Measurements from ENCODE around the gene RELL2. TPM values are rescaled to one million over a fixed set of nuclear protein-coding genes. Genes with fewer than 3 reads are reported as not detected.

Gene RELL2
- total RNA-seq, 2 experiments from 2014 or later, result 31.4 to 35.6 TPM

- H3K4me3 Mint-ChIP-seq, result no peak overlapping the region
- ATAC-seq (no peak), DNase-seq (no peak)
- no peaks in the 10 kb centered on the region for H3K36me3 Mint-ChIP-seq (ENCODE audit: low read depth)
- POLR2A ChIA-PET, result interaction anchor here (0.6 kb wide), 1 partner anchor 64 kb away, joined by 3 read pairs; no protein-coding TSS in a partner anchor
- TF ChIP-seq, protein P1, sequence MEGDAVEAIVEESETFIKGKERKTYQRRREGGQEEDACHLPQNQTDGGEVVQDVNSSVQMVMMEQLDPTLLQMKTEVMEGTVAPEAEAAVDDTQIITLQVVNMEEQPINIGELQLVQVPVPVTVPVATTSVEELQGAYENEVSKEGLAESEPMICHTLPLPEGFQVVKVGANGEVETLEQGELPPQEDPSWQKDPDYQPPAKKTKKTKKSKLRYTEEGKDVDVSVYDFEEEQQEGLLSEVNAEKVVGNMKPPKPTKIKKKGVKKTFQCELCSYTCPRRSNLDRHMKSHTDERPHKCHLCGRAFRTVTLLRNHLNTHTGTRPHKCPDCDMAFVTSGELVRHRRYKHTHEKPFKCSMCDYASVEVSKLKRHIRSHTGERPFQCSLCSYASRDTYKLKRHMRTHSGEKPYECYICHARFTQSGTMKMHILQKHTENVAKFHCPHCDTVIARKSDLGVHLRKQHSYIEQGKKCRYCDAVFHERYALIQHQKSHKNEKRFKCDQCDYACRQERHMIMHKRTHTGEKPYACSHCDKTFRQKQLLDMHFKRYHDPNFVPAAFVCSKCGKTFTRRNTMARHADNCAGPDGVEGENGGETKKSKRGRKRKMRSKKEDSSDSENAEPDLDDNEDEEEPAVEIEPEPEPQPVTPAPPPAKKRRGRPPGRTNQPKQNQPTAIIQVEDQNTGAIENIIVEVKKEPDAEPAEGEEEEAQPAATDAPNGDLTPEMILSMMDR (IDR thresholded peaks at IDR 0.05), result no peak
- peak overlapping the region; percentile 2 for H3K27ac Mint-ChIP-seq
- no peaks in the 10 kb centered on the region for H3K27me3 Mint-ChIP-seq
- H3K4me1 Mint-ChIP-seq (ENCODE audit: low read depth), result peaks cover 5% of the 10 kb centered on the region
- H3K9me3 Mint-ChIP-seq, result no peaks in the 10 kb centered on the region
- intact Hi-C loops (cut with micrococcal nuclease), result no loop called here
- CTCF ChIA-PET, result interaction anchor here (1.0 to 9.5 kb wide), 13 partner anchors 9 to 291 kb away, joined by 3 to 93 read pairs (median 5); partner anchors contain the start of genes ARAP3, FCHSD1 and PCDH1
Observed at GRCh38 chr5:141668601-141669265, 31.9 kb downstream of the RELL2 start.

- TF ChIP-seq, protein P1 (IDR thresholded peaks at IDR 0.05), result no peak
- Mint-ChIP-seq H3K9me3 (no peaks in the 10 kb centered on the region), H3K27ac (no peak overlapping the region), H3K4me1 (ENCODE audit: low read depth) (peaks cover 5% of the 10 kb centered on the region), H3K4me3 (no peak overlapping the region), H3K36me3 (ENCODE audit: low read depth) (no peaks in the 10 kb centered on the region), H3K27me3 (no peaks in the 10 kb centered on the region)
- CTCF ChIA-PET, result interaction anchor here (0.8 to 9.5 kb wide), 14 partner anchors 10 to 291 kb away, joined by 3 to 93 read pairs (median 4); partner anchors contain the start of genes ARAP3, FCHSD1 and PCDH1
- DNase-seq (no peak), ATAC-seq (no peak)
- intact Hi-C loops (cut with micrococcal nuclease), result no loop called here
- POLR2A ChIA-PET, result interaction anchor here (0.6 to 0.7 kb wide), 2 partner anchors 14 to 64 kb away, joined by 3 read pairs; no protein-coding TSS in a partner anchor
Observed at GRCh38 chr5:141669520-141669919, 32.7 kb downstream of the RELL2 start.

DNA sequence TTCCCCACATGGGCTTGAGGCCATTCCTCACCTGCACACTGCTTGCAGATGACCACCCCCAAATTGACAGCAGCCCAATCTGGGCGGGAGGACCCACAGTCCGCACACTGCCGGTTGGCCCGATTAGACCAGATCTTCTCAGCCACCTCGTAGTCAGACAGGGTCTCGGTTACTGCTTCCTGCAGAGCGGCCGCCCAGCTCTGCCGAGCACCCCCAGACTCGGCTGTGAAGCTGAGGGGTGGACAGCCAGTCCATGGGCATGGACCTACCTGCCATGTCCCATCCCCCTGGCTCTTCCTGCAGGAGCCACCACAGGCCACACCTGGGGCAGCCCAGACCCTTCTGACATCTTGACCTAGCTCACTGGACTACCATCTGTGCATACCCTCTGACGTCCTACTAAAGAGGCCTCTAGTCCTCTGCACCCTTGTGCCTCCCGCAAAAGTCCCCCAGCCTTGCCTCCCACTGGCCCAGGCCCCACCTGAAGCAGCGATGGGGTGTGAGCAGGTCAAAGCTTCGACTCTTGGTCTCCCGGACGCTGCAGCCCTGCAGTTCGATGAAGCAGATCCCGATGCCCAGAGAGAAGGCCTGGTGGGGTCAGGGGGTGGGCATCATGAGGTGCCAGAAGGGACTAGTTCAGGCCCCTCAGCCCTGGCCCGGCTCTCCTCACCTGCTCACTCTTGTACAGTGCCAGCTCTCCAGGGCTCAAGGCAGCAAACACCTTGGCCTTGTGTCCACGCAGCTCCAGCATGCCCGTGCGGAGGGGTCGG, 35.5 kb downstream of the RELL2 start:
- CTCF ChIA-PET, result interaction anchor here (1.4 to 1.9 kb wide), 2 partner anchors 20 to 289 kb away, joined by 3 to 9 read pairs; no protein-coding TSS in a partner anchor
- Mint-ChIP-seq H3K27ac (no peak overlapping the region), H3K9me3 (no peaks in the 10 kb centered on the region), H3K36me3 (ENCODE audit: low read depth) (no peaks in the 10 kb centered on the region), H3K4me3 (no peak overlapping the region), H3K4me1 (ENCODE audit: low read depth) (peaks cover 2% of the 10 kb centered on the region), H3K27me3 (no peaks in the 10 kb centered on the region)
- intact Hi-C loops (cut with micrococcal nuclease), result no loop called here
- TF ChIP-seq, protein P1 (IDR thresholded peaks at IDR 0.05), result no peak
- no peak for ATAC-seq
- DNase-seq, result no peak
- POLR2A ChIA-PET, result interaction anchor here (0.6 kb wide), 1 partner anchor 78 kb away, joined by 3 read pairs; no protein-coding TSS in a partner anchor

DNA sequence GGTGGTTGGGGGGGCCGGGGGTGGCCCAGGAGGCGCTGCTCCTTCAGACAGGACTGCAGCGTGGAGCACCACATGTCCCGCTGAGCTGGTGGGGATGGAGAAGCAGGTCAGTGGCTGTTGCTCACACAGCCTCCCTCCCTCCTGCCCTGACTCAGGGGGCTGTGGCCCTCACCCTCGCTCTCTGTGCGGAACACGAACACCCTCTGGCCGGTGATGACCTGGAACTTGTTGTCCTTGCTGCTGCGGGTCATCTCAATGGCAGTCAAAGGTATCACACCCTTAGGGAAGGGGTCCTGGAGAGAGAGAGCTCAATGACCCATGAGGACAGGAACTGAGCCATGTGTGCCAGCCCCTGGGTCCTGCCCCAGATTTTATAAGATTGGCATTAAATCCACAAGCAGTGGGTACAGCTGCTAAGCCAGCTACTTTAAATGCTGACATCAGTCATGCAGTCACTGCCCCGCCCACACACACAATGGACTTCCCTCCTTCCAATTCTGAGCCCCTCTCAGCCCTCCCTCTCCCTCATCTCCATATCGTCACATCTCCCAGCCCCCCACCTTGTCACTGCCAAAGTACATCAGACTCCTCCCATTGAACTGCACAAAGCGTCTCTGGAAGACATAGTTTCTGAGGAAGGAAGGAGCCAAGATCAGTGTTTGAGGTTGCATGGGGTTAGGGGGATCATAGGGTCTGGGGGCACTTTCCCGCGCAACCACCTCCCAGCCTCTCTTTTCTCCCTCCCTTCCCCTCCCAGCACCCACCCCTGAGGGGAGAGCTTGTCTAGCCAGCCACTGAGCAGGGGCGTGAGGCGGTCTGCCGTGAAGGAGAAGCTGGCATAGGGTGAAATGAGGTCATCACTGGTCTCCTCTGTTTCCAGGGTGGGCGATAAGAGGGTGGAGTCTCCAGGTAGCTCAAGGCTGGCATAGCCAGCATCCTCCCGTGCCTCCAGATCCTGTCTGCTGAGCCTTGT, 36.3 kb downstream of the RELL2 start:
- Mint-ChIP-seq H3K4me1 (ENCODE audit: low read depth) (peaks cover 2% of the 10 kb centered on the region), H3K36me3 (ENCODE audit: low read depth) (no peaks in the 10 kb centered on the region), H3K4me3 (no peak overlapping the region), H3K27me3 (no peaks in the 10 kb centered on the region), H3K9me3 (no peaks in the 10 kb centered on the region), H3K27ac (no peak overlapping the region)
- POLR2A ChIA-PET, result no interaction called here
- TF ChIP-seq, protein P1 (IDR thresholded peaks at IDR 0.05), result no peak
- intact Hi-C loops (cut with micrococcal nuclease), result no loop called here
- ATAC-seq (peak; percentile 63), DNase-seq (peak; percentile 24)
- CTCF ChIA-PET, result interaction anchor here (1.0 to 1.9 kb wide), 3 partner anchors 19 to 288 kb away, joined by 3 to 9 read pairs (median 4); no protein-coding TSS in a partner anchor
